KG1 (cell line): Measurements from ENCODE around the gene LRRC2.

Source experiments
- DNase-seq: peaks from one replicate; lab custom pipeline; 2025; lab: John Stamatoyannopoulos, UW

LRRC2 gene

DNA sequence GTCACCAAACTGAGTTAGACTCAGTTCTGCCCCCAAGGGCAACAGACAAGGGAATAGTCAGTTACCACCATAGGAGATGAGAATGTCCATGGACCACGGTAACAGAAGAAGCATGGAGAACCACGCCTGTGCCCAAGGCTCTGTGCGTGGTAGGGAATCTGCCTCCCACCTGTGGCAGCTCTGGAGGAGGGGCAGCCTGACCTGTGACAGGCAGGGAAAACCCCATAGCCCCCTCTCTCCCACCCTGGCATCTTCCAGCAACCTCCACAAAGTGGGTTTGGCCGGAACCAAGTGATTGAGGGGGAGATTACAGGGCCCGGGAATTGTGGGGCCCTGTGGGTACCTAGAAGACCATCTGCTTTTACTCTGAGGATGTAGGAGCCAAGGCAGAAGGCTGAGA is 87.1 kb downstream of the LRRC2 start:
- no peak for DNase-seq

DNA sequence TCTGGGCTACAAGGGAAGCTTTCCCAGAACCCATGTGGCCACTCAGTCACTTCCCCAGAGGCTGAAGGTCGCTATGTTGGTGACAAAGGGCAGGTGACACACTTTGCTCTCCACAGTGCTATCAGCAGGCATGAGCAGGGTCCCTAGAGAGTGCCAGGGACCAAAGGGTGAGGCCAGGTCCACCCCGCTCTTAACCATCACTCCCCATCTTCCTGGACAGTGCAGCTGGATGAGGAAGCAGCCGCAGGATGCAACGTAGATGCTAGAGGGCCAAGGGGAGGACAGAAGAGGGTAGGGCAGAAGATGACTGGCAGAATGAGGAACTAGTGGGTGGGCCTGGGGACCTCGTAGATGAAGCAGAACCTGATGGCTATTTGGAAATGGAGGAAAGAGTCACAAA is 87.8 kb downstream of the LRRC2 start:
- DNase-seq = no peak

DNA sequence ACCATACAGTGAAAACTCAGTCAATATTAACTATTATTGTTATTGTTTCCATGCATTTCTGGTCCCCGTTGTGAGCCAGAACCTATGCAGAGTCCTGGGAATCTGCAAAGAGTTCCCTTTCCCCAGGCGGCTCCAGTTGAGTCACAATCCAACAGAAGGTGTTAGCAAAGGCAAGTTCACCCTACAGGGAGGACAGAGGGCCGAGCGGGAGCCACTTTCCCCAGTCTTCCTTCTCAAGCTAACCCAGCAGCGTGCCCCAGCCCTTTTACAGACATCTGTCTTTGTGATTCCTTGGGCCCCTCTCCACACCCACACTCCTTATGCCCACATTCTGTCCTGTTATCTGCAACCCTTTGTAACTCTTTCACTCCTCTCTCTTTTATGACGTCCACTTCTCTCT is 88.3 kb downstream of the LRRC2 start:
- DNase-seq = no peak

DNA sequence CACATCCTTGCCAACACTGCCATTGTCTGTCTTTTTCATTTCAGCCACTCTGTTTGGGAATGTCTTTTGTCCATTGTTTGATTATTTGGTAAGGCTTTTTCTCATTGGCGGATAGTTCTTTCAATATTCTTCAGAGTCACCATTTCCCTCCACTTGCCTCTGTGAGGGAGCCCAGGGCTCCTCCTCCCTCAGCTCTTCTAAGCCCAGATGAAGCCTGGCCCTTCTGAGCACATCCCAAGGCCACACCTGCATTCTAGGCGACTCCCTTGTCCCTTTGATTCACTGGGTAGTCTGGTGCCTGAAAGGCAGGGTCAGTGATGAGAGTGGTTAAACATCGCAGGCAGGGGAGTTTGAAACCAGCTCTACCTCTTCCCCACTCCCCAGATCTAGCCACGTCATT is 89.0 kb downstream of the LRRC2 start:
- no peak for DNase-seq

DNA sequence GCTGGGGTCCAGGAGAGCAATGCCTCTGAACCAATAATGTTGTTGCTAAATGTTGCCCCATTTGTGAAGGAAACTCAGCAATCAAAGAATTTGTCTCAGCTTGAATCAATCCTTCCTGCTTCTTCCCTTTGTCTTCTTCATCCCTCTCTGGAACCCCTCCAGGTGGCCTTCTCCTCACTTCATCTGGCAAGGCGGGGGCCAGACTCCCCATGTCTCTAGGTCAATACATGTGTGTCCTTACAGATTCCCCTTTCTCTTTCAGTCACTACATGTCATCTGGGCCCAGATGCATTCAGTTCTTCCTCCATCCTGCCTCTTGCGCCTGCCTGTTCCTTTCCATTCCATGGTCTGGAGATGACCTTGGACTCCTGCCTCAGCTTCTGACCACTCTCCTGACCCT is 93.4 kb downstream of the LRRC2 start:
- no peak for DNase-seq

DNA sequence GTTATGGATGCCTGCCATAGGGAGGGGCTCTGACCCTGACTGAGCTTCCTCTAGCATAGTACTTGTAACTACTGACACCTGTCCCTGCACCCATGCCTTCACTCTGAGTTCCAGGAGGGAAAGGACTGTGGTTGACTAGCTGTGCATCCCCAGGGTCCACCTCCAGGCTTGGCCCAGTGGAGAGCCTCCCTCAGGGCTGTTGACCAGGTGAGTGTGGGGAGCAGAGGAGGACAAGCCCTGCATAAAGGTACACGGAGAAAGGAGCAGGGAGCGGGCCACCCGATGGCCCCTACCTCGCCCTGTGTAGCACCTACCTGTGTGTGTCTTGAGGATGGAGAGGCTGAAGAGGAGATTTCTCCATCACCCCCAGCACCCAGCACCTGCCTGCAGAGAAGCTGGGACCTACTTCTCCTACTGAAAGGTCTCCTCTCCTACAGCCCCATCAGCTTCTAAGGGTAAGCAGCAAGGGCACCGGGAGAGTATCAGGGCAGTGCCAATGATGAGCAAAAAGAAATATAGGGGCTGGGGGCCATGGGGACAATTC is 94.7 kb downstream of the LRRC2 start:
- no peak for DNase-seq

DNA sequence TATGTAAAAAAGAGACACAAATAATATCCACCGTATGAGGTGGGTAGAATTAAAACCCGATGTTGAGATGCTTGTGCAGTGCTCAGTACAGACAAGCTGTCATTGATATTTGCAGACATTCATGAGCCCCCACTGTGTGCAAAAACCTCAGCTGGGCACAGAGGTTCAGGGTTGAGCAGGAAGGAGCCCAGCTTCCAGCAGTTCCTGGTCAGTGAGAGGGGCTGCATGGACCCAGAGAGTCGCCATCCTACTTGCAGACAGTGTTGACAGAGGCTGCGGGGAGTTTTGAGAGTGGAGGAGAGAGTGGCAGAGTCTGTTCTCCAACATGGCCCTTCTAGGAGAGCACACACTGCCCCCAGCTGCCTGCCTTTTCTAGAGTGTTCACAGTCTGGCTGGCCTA is 95.3 kb downstream of the LRRC2 start:
- DNase-seq = no peak

DNA sequence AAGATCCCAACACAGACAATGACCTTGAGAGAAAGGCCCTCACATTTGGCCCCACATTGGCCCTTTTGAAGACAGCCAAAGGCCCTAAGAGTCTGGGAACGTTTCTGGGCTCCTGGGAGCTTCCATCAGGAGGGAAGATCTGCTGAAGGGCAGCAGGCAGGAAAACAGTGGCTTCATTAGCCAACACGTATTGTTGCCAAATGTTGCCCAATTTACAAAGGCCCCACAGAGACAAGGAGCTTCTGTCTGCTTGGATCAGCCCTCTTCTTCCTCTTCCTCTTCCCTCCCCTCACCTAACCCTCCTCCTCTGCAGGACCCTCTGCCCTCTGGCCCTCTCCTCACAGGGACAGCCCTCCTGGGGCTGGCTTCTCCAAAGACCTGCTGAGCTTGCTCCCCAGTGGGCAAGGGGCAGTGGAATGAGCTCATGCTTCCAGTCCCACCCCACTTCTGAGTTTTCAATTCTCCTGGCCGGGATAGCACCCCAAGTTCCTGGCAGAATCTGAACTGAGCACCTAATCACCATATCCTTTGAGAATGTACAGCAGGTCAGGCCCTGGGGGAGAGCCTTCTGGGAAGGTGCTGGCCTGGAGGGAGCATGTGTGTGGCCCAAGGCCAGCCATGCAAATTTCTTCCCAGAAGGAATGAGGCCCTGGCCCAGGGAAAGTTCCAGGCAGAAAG is 96.3 kb downstream of the LRRC2 start:
- DNase-seq = no peak

DNA sequence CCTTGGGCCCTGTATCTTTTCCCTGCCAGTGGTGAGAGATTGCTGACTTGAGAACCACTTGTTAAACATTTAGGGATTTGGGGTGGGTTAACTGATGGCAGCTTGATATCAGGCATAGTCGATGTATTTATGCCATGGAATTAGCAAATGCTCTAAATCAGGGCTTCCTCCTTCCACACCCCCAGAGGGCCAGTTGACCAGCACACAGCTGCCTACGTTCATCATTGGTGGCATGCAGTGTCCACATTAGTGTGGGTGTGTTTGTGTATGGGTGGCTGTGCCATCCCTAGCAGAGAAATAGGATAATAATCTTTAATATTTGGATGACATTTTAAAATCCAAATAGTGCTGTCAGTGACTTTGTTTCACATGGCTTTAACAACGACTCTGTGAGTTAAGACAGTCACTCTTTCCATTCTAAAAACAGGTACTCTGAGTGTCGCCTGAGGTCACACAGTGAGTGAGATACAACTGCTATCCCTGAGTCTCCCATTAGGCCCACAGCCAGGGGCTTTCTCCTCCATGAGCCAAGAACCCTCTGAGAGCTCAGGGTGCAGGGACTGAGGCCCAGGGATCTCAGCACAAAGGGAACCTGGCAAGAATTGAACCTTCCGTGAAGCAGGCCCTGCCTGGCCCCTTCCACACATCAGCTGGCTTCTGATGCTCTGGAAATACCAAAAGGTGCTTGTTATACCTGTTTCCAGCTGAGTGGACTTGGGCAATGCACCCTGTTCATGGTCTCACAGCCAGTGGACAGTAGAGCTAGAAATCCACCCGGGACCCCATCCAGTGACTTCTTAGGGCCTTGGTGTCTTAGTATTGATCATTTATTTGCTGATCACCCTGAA is 97.1 kb downstream of the LRRC2 start:
- no peak for DNase-seq

DNA sequence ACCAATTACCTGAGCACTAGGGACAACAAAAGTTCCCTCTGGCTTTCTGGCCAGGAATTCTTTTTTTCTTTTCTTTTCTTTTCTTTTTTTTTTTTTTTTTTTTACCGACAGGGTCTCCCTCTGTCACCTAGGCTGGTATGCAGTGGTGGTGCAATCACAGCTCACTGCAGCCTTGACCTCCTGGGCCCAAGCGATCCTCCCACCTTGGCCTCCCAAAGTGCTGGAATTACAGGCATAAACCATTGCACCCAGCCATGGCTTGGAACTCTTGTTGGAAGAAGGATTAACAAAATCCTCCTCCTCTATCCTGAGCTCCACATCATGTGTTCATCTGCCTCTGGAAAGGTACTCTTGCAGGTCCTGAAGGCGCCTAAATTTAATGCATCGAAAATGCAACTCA is 98.5 kb downstream of the LRRC2 start:
- no peak for DNase-seq

DNA sequence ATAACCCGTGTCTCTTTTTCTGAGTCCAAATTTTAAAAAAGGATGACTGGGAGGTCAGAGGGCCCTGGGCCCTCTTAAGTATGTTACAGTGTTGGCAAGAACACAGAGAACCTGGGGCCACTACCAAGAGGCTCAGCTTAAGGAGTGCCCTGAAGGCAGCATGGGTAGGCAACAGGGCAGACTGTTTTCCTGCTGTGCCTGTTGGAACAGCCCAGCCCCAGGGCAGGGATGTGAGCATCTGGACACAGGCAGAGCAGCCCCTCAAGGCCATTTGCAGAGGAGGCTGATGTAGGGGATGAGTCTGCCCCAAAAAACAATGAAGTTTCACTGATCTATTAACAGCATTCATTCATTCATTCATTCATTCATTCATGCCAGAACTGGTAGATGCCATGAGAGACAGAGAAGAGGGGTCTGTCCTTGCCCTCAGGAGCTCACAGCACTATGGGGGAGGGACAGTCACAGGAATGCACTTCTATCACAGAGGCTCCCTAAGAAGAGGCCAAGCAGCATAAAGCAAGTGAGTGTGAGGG is 99.2 kb downstream of the LRRC2 start:
- DNase-seq = no peak

DNA sequence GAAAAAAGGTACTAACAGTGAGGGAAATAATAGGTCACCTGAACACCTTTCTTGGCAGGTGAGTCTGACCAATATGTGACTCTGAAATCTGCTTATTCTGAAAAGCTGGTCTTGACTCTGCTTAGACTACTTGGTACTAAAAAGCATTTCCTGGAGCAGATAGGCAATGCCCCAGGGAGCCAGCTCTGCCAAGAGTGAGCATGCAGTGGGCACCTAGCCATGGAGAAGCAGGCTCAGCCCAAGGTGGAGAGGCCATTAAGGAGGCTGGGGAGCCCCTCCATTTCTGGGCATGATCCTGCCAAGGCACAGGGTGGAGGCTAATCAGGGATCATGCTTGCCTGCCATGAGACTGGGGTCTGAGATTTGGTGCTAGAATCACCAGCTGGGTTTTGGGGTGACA is 99.8 kb downstream of the LRRC2 start:
- DNase-seq = no peak
